Measurements from ENCODE around the gene REEP1. TPM values are rescaled to one million over a fixed set of nuclear protein-coding genes. Genes with fewer than 3 reads are reported as not detected.

REEP1 gene
- total RNA-seq, 2 experiments from 2014 or later = not detected

DNA sequence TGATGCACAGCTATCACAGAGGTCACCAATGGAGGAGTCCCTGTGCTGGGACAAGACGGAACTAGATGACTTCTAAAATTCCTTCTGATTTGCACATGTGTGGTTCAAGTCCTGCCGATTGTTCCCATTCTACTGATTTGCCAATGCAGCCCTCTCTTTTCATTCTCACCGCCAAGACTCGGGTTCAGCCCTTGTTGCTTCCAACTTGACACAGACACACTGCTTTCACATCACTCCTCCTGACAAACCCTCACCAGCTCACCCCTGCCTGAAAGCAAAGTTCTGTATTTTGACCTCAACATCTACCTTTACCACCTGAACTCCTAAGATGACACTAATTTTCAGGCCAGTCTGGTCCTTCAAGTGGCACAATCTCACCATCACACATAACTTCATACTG lies 25.5 kb downstream of the REEP1 start:
- ChIA-PET CTCF (no interaction called here), POLR2A (no interaction called here)
- no peak overlapping the region for H3K27ac Mint-ChIP-seq
- DNase-seq = no peak
- H3K4me3 Mint-ChIP-seq = no peak overlapping the region
- no peaks in the 10 kb centered on the region for H3K4me1 Mint-ChIP-seq
- H3K36me3 Mint-ChIP-seq (ENCODE audit: low read depth) = no peaks in the 10 kb centered on the region
- H3K9me3 Mint-ChIP-seq = no peaks in the 10 kb centered on the region
- H3K27me3 Mint-ChIP-seq = peaks cover 10% of the 10 kb centered on the region

- CTCF ChIA-PET = no interaction called here
- Mint-ChIP-seq H3K4me3 (no peak overlapping the region), H3K4me1 (no peaks in the 10 kb centered on the region), H3K27ac (no peak overlapping the region), H3K36me3 (ENCODE audit: low read depth) (no peaks in the 10 kb centered on the region), H3K9me3 (no peaks in the 10 kb centered on the region), H3K27me3 (peaks cover 9% of the 10 kb centered on the region)
- POLR2A ChIA-PET = no interaction called here
- no peak for DNase-seq
Observed at GRCh38 chr2:86309966-86310365, 27.5 kb downstream of the REEP1 start.

DNA sequence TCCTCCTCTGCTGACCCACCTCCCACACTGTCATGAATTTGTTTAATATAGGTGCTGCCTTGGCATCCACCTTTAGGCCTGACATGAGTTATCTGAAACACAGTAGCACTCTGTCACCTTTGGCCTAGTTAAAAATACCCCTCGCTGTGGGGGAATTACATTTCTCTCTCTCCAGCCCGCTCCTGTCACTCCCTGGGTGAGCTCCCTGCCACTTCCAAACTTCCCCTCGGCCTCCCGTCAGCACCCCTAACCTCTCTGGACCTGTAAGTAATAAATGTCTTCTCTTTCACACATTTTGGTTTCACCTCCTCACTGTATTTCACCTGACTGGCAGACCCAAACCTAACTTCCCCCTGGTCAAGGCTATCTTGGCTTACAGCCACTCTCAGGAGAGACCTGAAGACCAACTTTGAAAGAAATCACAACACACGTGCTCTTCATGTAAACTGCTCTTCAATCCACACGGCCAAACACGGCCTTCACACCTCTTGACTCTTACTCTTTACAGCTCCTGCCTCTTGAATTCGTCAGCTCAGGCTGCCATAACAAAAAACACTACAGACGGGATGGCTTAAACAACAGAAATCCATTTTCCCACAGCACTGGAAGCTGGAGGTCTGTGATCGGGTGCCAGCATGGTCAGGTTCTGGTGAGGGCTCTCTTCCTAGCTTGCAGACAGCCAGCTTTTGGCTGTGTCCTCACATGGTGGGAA lies 28.3 kb downstream of the REEP1 start:
- H3K4me1 Mint-ChIP-seq = no peaks in the 10 kb centered on the region
- DNase-seq = no peak
- CTCF ChIA-PET = no interaction called here
- H3K9me3 Mint-ChIP-seq = no peaks in the 10 kb centered on the region
- H3K27ac Mint-ChIP-seq = no peak overlapping the region
- no peak overlapping the region for H3K4me3 Mint-ChIP-seq
- no peaks in the 10 kb centered on the region for H3K36me3 Mint-ChIP-seq (ENCODE audit: low read depth)
- peaks cover 9% of the 10 kb centered on the region for H3K27me3 Mint-ChIP-seq
- POLR2A ChIA-PET = no interaction called here

- no peak for DNase-seq
- Mint-ChIP-seq H3K27me3 (peaks cover 9% of the 10 kb centered on the region), H3K36me3 (ENCODE audit: low read depth) (no peaks in the 10 kb centered on the region), H3K4me1 (no peaks in the 10 kb centered on the region), H3K4me3 (no peak overlapping the region), H3K9me3 (no peaks in the 10 kb centered on the region), H3K27ac (no peak overlapping the region)
- CTCF ChIA-PET = no interaction called here
- POLR2A ChIA-PET = no interaction called here
Observed at GRCh38 chr2:86308356-86308755, 29.1 kb downstream of the REEP1 start.

DNA sequence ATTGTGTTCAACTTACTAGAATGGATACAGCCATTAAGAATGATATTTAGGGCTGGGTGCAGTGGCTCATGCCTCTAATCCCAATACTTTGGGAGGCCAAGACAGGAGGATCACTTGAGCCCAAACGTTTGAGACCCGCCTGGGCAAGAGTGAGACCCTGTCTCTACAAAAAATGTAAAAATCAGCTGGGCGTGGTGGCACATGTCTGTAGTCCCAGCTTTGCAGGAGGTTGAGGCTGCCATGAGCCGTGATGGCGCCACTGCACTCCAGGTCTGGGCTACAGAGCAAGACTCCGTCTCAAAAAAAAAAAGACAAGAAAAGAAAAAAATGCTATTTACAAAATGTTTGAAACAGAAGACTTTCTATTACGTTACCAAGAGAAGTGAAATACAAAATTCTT lies 30.0 kb downstream of the REEP1 start:
- Mint-ChIP-seq H3K4me1 (no peaks in the 10 kb centered on the region), H3K27ac (no peak overlapping the region), H3K9me3 (no peaks in the 10 kb centered on the region), H3K27me3 (peaks cover 9% of the 10 kb centered on the region), H3K4me3 (no peak overlapping the region), H3K36me3 (ENCODE audit: low read depth) (no peaks in the 10 kb centered on the region)
- DNase-seq = no peak
- ChIA-PET POLR2A (no interaction called here), CTCF (no interaction called here)

DNA sequence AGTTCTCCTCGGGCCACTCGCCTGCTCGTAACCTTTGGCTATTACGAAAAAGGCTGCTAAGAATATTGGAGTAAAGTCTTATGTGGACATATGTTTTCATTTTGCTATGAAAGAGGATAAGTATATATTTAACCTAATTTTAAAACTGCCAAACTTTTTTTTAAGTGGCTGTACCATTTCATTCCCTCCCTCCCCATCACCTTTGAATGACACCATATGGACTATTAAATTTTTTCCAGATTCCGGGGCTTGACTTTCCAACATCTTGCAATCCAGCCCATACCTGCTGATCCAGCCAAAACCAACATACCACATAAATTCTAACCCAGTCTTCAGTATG lies 31.5 kb downstream of the REEP1 start:
- no peak for DNase-seq
- Mint-ChIP-seq H3K27ac (no peak overlapping the region), H3K4me1 (no peaks in the 10 kb centered on the region), H3K27me3 (peaks cover 6% of the 10 kb centered on the region), H3K9me3 (no peaks in the 10 kb centered on the region), H3K36me3 (ENCODE audit: low read depth) (no peaks in the 10 kb centered on the region), H3K4me3 (no peak overlapping the region)
- ChIA-PET CTCF (no interaction called here), POLR2A (no interaction called here)

- no peak overlapping the region for H3K4me3 Mint-ChIP-seq
- no peak for DNase-seq
- ChIA-PET CTCF (no interaction called here), POLR2A (no interaction called here)
- no peaks in the 10 kb centered on the region for H3K36me3 Mint-ChIP-seq (ENCODE audit: low read depth)
- H3K9me3 Mint-ChIP-seq = no peaks in the 10 kb centered on the region
- H3K27me3 Mint-ChIP-seq = peaks cover 6% of the 10 kb centered on the region
- no peak overlapping the region for H3K27ac Mint-ChIP-seq
- H3K4me1 Mint-ChIP-seq = no peaks in the 10 kb centered on the region
Observed at GRCh38 chr2:86305195-86305914, 32.1 kb downstream of the REEP1 start.

DNA sequence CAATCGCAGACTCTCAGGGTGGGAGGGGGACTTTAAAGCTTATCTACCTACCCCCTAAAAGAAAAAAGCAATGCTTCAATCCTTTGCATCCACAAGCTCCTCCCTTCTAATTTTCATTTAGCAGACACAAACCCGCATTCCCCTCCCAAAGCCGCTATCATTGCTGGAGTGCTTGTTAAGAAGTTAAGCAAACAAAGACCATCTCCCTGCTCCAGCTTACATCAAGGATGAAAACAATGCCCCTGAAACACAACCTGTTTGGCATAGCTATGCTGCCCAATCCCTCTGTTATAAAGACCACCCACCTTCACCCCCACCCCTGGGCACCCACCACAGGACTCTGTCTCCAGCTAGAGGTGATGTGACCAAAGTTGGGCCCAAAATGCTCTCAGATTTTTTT lies 33.0 kb downstream of the REEP1 start:
- Mint-ChIP-seq H3K27me3 (peaks cover 13% of the 10 kb centered on the region), H3K36me3 (ENCODE audit: low read depth) (no peaks in the 10 kb centered on the region), H3K27ac (no peak overlapping the region), H3K9me3 (no peaks in the 10 kb centered on the region), H3K4me1 (no peaks in the 10 kb centered on the region), H3K4me3 (no peak overlapping the region)
- POLR2A ChIA-PET = no interaction called here
- no peak for DNase-seq
- CTCF ChIA-PET = no interaction called here

GRCh38 chr2:86302320-86302719 lies 35.1 kb downstream of the REEP1 start:
- Mint-ChIP-seq H3K4me1 (no peaks in the 10 kb centered on the region), H3K27me3 (peaks cover 16% of the 10 kb centered on the region), H3K36me3 (ENCODE audit: low read depth) (no peaks in the 10 kb centered on the region), H3K27ac (no peak overlapping the region), H3K4me3 (no peak overlapping the region), H3K9me3 (no peaks in the 10 kb centered on the region)
- ChIA-PET POLR2A (no interaction called here), CTCF (interaction anchor here (0.7 kb wide), 1 partner anchor 83 kb away, joined by 4 read pairs; no protein-coding TSS in a partner anchor)
- no peak for DNase-seq

GRCh38 chr2:86301711-86302202 lies 35.7 kb downstream of the REEP1 start:
- Mint-ChIP-seq H3K27me3 (peaks cover 16% of the 10 kb centered on the region), H3K36me3 (ENCODE audit: low read depth) (no peaks in the 10 kb centered on the region), H3K4me3 (no peak overlapping the region), H3K27ac (no peak overlapping the region), H3K9me3 (no peaks in the 10 kb centered on the region), H3K4me1 (no peaks in the 10 kb centered on the region)
- CTCF ChIA-PET = no interaction called here
- DNase-seq = no peak
- POLR2A ChIA-PET = no interaction called here

- Mint-ChIP-seq H3K27me3 (peaks cover 16% of the 10 kb centered on the region), H3K36me3 (ENCODE audit: low read depth) (no peaks in the 10 kb centered on the region), H3K27ac (no peak overlapping the region), H3K9me3 (no peaks in the 10 kb centered on the region), H3K4me1 (no peaks in the 10 kb centered on the region), H3K4me3 (no peak overlapping the region)
- POLR2A ChIA-PET = no interaction called here
- DNase-seq = no peak
- CTCF ChIA-PET = no interaction called here
Observed at GRCh38 chr2:86301009-86301408, 36.4 kb downstream of the REEP1 start.

GRCh38 chr2:86300496-86300895 lies 36.9 kb downstream of the REEP1 start:
- Mint-ChIP-seq H3K4me1 (no peaks in the 10 kb centered on the region), H3K27me3 (peaks cover 16% of the 10 kb centered on the region), H3K9me3 (no peaks in the 10 kb centered on the region), H3K27ac (no peak overlapping the region), H3K4me3 (no peak overlapping the region), H3K36me3 (ENCODE audit: low read depth) (no peaks in the 10 kb centered on the region)
- no peak for DNase-seq
- POLR2A ChIA-PET = no interaction called here
- CTCF ChIA-PET = no interaction called here

DNA sequence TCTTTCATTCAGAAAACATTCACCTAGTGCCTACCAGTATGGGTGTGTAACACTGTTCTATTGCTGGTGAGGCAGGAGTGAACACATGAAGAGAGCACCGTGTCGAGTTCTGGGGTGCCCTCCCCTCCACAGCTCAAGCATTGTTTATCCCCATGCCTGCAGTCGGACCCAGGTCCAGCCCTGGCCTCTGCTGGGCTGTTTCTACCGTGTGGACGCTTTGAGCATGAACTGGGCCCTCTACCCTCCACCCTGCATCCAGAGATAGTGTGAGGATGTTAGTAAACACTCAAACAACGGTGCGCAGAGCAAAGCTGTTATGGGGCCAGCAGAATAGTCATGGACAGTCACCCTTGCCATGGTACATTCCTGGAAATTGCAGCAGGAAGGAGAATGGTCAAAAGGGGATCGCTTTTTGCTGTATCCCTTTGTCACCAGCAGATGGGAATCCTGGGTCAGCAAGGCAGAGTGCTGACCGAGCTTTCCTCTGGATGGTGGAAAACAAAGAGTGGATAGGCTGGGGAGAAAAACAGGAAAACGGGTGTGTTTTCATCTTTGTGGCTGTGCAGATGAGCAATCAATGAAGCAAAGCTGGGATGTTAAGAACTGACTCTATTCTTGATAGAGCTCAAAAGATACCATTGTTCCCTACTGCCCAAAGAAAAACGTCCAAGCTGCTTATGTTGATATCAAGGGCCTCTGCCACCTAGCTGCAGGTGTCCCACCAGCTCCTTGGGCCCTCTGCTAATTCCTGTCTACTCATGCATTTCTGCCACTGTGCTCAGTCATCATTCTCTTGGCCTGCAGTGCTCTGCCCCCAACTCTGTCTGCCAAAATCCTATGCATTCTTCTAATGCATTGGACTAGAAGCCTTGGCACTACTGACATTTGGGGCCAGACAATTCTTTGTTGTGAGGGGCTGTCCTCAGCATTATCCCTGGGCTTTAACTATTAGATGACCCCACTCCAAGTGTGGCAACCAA lies 38.7 kb downstream of the REEP1 start:
- Mint-ChIP-seq H3K4me3 (no peak overlapping the region), H3K9me3 (no peaks in the 10 kb centered on the region), H3K4me1 (no peaks in the 10 kb centered on the region), H3K27ac (no peak overlapping the region), H3K27me3 (peaks cover 23% of the 10 kb centered on the region), H3K36me3 (ENCODE audit: low read depth) (no peaks in the 10 kb centered on the region)
- ChIA-PET POLR2A (no interaction called here), CTCF (interaction anchor here (0.9 kb wide), 1 partner anchor 78 kb away, joined by 5 read pairs; no protein-coding TSS in a partner anchor)
- DNase-seq = no peak
